Fibroblast of pulmonary artery (primary cell): Measurements from ENCODE around the gene C17orf107.

Experiments
- DNase-seq: peaks from one replicate; pipeline ENCODE4 v3.0.0-alpha.2; 2010; ENCODE audit warnings: low read depth
- H3K4me3 ChIP-seq: replicated peaks from 2 replicates; pipeline ENCODE4 v1.5.1; 2011; ENCODE audit warnings: low read depth, mild to moderate bottlenecking, control low read depth, low read length, moderate library complexity
- TF ChIP-seq, protein P1 (sequence below): IDR thresholded peaks from 2 replicates; pipeline ENCODE4 v1.5.1; 2011; ENCODE audit warnings: mild to moderate bottlenecking, control low read depth, low read length, inconsistent platforms; ENCODE audit errors: missing control alignments

The C17orf107 gene

DNA sequence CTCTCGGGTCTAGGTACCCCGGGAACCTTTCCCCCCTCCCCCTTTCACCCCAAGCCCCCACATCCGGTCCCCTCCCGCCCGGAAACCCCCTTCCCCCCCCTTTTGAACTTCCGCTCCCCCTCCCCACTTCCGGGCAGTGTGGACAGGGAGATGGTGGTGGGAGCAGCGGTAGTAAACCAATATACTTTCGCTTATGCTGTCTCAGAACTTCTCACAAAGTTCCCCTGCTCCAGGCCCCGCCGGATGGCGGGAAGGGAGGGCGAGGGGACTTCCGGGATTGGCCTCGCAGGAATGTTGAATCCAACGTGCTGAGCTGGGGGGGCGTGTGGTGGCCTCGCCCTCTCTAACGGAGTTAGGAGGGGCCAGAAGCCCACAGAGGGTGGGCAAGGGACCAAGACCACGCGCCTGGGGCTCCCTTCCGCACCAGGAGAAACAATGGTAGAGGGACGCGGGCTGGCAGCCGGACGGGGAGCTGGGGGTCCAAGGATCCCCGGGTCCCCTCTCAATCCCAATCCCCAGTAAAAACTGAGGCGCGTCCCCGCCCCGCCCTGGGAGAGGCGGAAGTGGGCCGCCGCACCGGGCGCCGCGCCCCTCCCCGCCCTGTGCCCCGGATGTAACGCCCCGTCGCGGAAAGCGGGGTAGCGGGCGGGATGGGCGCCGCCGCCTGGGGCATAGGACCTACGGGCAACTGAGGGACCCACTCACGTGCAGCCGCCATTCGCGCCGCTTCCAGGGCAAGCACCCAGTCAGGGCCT, 48.3 kb downstream of the C17orf107 start:
- DNase-seq = peak; percentile 52
- peak overlapping the region; percentile 95 for H3K4me3 ChIP-seq
- TF ChIP-seq, protein P1, sequence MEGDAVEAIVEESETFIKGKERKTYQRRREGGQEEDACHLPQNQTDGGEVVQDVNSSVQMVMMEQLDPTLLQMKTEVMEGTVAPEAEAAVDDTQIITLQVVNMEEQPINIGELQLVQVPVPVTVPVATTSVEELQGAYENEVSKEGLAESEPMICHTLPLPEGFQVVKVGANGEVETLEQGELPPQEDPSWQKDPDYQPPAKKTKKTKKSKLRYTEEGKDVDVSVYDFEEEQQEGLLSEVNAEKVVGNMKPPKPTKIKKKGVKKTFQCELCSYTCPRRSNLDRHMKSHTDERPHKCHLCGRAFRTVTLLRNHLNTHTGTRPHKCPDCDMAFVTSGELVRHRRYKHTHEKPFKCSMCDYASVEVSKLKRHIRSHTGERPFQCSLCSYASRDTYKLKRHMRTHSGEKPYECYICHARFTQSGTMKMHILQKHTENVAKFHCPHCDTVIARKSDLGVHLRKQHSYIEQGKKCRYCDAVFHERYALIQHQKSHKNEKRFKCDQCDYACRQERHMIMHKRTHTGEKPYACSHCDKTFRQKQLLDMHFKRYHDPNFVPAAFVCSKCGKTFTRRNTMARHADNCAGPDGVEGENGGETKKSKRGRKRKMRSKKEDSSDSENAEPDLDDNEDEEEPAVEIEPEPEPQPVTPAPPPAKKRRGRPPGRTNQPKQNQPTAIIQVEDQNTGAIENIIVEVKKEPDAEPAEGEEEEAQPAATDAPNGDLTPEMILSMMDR = no peak

DNA sequence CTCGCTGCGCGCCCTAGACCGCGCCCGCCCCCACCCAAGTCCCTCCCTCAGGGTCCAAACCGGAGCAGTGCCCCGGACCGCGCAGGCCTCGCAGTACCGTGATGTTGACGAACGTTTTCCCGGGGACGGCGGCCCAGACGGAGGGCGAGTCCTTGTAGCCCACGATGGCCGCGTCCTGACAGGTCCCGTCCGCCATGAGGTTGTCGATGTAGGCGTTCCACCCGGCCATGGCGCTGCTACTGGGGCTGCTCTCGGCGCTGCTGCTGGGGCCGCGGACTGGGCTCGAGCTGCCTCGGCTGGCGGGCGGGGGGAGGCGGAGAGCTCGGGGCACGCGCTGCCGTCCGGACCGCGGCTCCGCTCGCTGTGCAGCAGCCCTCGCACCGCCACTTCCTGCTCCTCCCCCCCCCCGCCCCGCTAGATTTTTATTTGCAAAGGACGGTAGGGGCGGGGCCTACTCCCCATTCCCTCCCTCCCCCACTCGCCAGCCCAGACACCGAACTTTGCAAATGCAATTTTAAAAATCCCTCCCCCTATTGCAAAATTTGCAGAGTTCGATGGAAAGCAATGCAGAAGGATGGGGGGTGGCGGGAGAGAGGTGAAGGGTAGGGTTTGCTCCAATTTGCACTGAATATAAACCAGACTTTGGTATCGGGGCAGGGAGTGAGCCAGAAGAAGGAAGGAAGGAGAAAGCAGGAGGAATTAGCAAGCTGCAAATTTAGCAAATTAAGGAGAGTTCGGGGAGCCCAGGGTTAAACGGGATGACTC, 49.0 kb downstream of the C17orf107 start, which contains the start of gene PFN1:
PFN1 (minus strand) TSS at position 365 of the 765 bp plus-strand sequence; CDS start at position 229, 136 bp downstream.
- TF ChIP-seq, protein P1 = no peak
- H3K4me3 ChIP-seq = peak within 1 kb of the TSS; percentile 95
- peak; percentile 96 for DNase-seq

DNA sequence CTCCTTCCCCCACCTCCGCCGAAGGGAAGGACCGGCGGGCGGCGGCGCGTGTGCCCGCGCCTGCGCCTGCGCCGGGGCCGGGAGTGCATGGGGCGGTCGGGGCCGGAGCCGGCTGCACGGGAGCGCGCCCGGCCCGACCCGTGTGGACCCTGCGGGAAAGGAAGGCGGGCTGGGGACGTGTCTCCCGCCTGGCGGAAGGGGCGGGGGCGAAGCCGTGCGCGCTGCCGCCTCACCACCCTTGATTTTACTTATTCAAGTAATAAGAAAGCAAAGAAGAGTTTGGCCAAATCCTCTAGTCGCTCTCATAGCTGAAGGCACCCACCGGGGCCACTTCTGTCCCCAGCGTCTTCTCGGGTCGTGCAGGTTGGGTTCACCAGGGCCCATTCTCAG, 49.6 kb downstream of the C17orf107 start:
- DNase-seq = peak; percentile 89
- TF ChIP-seq, protein P1 = no peak
- H3K4me3 ChIP-seq = peak overlapping the region; percentile 95

DNA sequence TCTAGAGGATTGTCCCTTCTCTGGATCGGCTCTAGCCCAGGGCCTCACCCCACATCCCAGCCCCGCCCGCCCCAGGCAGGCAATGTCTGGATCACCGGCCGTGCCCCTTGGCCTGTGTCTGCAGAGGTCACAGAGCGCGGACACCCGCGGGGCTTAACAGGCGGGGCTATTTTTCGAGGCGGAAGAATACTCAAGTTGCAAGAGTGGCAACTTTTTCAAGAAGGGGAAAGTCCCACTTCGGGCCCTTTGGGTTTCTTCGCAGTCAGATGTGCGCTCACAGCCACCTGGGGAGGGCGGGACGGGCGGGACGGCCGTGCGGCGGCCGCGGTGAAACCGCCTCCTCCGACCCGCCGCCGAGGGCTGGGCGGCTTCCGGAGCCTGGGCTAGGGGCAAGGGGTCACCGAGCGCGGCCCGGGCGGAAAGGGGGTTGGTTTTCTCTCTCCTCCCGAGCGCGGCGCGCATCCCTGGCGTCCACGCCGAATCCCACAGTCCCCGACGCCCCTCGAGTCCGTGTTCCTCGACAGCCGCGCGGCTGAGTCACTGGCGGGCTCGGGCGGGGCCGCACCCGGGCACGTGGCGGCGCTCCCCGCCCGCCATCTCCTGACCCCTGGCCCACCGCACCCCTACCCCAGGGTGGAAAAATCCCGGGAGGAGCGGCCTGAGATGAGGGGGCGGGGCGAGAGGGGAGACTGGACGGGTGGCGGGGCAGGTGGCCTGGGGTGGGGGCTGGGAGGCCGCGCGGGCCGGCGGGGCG, 50.2 kb downstream of the C17orf107 start:
- H3K4me3 ChIP-seq = peak overlapping the region; percentile 95
- TF ChIP-seq, protein P1 = no peak
- peak; percentile 69 for DNase-seq

DNA sequence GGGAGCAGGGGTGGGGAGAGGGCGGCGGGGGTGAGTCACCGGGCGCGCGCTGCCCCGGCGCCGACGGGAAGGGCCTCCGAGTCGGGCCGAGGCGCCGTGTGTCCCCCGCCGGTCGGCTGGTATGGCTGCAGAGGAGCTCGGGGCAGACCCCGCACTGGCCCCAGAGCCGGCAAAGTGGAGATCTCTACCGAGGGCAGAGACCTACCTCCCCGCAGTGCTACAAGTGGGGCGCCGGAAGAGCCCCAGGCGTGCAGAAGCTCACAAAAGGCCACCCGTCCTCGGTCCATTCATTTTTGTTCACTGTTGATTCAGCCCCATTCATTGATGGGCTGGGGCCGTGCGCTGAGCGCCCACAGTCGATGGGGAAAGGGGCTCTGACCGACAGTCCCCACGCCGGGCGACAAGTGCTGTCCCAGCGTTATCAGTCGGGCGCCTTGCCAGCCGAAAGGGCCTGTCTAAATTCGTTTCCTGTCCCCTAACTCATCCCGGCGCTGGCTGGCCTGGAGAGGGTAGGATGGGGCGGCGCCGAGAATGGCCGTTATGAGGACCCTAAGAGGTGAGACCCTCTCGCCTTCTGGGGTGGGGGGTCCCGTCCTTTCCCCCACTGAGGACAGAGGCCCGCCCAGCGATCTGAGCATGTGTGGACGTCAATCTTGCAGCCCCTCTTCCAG, 50.9 kb downstream of the C17orf107 start:
- peak overlapping the region; percentile 40 for H3K4me3 ChIP-seq
- DNase-seq = no peak
- TF ChIP-seq, protein P1 = no peak

DNA sequence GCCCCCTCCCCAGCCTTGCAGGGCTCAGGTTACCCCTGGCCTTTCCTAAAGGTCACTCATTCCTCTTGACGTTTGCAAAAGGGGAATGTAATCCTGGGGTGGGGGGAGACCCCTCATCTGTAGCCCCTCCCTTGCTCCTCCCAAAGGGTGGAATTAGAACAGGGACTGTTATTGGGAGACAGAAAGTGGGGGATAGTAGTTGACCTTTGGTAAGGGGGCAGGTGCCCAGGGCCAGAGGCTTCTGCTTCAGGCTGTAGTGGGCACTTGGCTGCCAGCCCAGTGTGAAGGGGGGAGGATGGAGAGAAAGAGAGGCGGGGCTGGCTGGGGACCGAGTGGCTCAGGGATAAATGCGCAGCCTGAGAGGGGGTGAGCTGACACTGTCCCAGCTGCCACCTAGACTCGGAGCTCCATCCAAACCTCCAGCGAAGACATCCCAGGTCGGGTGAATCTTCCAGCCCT, 51.4 kb downstream of the C17orf107 start, which contains the start of gene ENO3:
ENO3 (plus strand) TSS at position 374 of the 459 bp plus-strand sequence. CDS start 711 bp downstream, outside the sequence.
- H3K4me3 ChIP-seq = peak within 1 kb of the TSS; percentile 40
- TF ChIP-seq, protein P1 = no peak
- no peak for DNase-seq
